ENCODE measurements around the gene GPANK1.

- no peak for TF ChIP-seq CTCF (IDR thresholded peaks at IDR 0.05)
- no peak for TF ChIP-seq POLR2A (IDR thresholded peaks at IDR 0.05; ENCODE audit: low read depth)
- no peak for TF ChIP-seq EP300 (IDR thresholded peaks at IDR 0.05)
- no peak for TF ChIP-seq POLR2AphosphoS5 (IDR thresholded peaks at IDR 0.05)
These were observed 45.9 kb upstream of the GPANK1 start for GRCh38 chr6:31710523-31711219.
